GM19455 (cell line): ENCODE measurements around the gene TNFSF13B.
"Not testable (repeated sequence)": the region's sequence is repeated elsewhere in the genome, so short reads cannot be mapped to it uniquely, and the experiment has no call there.

ENCODE experiments used
- ATAC-seq: cut with Tn5 transposase; IDR thresholded peaks from one replicate; pipeline ENCODE4 v1.9.1; 2021; ENCODE audit not compliant: unreplicated experiment

Gene TNFSF13B

DNA sequence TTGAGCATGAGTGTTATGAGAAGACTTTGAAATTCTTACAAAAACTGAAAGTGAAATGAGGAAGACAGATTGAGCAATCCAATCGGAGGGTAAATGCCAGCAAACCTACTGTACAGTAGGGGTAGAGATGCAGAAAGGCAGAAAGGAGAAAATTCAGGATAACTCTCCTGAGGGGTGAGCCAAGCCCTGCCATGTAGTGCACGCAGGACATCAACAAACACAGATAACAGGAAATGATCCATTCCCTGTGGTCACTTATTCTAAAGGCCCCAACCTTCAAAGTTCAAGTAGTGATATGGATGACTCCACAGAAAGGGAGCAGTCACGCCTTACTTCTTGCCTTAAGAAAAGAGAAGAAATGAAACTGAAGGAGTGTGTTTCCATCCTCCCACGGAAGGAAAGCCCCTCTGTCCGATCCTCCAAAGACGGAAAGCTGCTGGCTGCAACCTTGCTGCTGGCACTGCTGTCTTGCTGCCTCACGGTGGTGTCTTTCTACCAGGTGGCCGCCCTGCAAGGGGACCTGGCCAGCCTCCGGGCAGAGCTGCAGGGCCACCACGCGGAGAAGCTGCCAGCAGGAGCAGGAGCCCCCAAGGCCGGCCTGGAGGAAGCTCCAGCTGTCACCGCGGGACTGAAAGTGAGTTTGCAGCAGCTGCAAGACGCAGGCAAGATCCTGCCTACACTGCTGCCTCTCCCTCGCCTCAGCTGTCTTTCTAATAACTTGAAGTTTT, at the start of gene TNFSF13B:
TSS of gene TNFSF13B (plus strand) at position 118 of the 728 bp plus-strand sequence. CDS start at position 296, 178 bp downstream.
- ATAC-seq, result peak; percentile 80

DNA sequence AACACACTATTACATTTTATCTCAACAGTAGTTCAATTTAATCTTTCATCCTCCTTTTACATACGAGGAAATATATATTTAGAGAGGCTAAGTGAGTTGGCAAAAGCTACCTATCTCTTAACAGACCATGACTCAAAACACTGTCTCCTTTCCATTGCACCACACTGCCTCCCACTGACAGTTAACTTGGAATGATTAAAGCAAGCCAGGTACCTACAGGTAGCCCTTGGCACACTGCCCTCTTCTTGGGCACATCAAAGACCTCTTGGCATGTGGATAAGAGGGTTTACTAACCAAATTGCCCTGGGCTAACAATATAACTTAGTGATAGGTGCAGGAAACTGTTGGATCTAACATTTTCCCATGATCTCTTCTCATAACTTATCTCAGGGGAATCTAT, 49.5 kb upstream of the TNFSF13B start:
- no peak for ATAC-seq

GRCh38 chr13:108223687-108224503, 45.6 kb upstream of the TNFSF13B start:
- no peak for ATAC-seq

GRCh38 chr13:108225440-108225839, 44.1 kb upstream of the TNFSF13B start:
- no peak for ATAC-seq

GRCh38 chr13:108226184-108226583, 43.3 kb upstream of the TNFSF13B start:
- no peak for ATAC-seq

DNA sequence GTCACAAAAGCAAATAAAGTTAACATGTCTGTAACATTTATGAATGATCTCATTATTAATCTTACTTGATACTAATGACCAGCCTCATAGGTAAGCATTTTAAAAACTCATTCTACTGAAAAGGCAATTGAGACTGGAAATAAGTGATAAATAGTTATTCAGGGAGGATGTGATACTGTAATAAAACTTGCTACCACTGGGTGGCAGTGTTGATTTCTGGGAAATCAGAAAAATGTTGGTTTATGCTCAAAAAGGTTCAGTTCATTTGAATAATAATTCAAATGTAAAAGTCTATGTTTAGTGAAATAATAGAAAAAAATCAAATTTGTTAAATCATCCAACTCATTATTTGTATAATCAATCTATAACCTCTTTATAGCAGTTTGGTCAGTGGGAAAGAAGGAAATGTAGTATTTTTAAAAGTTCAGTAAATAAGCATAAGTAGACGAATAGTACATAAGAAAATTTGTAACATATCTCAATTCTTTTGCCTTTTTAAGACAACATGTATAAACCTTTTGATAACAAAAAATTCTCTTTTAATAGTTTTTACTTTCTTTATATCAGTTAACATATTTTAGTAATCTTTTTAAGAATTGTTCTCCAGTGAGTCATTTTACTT, 41.8 kb upstream of the TNFSF13B start:
- no peak for ATAC-seq

GRCh38 chr13:108230377-108230776, 39.1 kb upstream of the TNFSF13B start:
- no peak for ATAC-seq

DNA sequence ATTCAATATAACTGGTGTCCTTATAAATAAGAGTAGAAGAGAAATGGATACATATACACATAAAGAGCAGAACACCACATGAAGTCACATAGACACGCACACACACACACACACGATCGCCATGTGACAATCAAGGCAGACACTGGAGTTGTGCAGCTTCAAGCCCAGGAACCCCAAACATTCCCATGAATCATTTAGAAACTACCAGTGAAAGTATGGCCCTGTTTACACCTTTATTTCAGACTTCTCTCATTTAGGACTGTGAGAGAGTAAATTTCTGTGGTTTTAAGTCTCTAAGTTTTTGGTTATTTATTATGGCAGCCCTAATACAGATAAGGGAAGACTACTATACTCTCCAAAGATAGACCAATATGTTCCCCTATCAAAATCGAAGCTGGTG, 20.4 kb upstream of the TNFSF13B start:
- ATAC-seq, result no peak

GRCh38 chr13:108257248-108257647, 12.3 kb upstream of the TNFSF13B start:
- no peak for ATAC-seq

DNA sequence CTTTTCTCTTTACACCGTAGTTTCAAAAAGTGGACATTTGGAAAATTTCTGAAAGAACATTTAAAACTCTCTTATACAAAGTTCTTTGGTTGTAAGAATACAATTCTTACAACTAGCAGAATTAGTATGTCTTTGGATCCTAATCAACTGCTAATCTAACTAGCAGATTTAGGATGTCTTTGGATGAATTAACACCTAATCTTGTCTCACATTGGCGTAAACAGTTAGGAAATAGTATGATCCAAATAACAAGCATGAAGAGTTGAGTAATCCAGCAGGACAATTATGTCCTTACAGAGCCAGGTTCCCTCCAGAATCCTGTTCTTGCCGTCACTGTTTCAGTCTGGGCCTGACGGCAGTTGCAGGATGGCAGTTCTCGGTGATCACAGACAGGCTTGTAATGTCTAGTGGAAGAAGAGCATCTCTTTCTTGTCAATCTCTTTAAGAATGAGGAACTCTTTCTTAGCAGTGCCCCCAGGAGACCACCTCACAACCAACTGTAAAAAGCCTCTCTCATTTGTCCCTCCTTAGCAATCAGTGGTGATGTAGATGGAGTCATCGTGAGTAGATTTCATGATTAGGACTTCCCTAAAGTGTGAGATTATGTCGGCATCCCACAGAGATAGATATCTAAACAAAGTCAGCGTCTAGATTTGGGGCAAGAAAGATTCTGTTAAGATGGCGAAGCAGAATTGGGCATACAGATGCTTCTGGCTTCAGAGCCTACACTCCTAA, 5.7 kb upstream of the TNFSF13B start:
- ATAC-seq, result no peak

- no peak for ATAC-seq
Measured at GRCh38 chr13:108266321-108266990, 3.1 kb upstream of the TNFSF13B start.

GRCh38 chr13:108267347-108267746, 2.2 kb upstream of the TNFSF13B start:
- ATAC-seq, result no peak

DNA sequence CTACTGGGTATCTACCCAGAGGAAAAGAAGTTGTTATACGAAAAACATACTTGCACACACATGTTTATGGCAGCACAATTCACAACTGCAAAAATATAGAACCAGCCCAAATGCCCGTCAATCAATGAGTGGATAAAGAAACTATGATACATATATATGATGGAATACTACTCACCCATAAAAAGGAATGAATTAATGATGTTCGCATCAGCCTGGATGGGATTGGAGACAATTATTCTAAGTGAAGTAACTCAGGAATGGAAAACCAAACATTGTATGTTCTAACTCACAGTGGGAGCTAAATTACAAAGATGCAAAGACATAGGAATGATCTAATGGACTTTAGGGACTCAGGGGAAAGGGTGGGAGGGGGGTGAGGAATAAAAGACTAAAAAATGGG, 1.7 kb upstream of the TNFSF13B start:
- not testable (repeated sequence) for ATAC-seq

DNA sequence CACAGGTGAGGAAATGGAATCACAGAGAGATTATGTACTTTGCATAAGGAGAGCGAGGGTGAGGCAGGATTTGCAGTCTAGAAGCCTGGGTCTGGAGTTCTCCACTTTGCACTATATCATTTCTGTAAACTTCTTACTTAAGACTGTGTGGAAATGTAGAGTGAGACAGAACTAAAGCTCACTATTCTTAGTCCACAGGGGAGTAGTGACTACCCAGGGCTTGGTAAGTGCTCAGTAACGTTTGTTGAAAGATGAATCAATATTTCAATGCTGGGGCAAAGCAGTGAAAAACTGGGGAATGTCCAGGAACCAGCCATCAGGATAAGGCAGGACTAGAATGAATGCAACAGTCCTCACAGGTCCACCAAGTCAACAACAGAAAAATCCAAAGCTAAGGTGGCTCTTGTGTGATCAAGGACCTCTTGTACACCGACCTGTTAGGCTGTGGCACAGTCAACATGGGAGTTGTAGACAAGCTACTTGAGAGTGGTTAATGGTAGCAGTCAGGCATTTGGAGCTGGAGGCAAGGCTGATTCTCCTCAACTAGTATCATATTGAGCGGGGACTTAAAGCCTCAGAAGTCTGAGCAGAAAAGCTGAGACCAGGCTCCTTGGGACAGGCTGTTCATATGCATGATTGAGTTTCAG, 929 bp upstream of the TNFSF13B start:
- no peak for ATAC-seq

GRCh38 chr13:108270442-108270841, 924 bp downstream of the TNFSF13B start:
- no peak for ATAC-seq

DNA sequence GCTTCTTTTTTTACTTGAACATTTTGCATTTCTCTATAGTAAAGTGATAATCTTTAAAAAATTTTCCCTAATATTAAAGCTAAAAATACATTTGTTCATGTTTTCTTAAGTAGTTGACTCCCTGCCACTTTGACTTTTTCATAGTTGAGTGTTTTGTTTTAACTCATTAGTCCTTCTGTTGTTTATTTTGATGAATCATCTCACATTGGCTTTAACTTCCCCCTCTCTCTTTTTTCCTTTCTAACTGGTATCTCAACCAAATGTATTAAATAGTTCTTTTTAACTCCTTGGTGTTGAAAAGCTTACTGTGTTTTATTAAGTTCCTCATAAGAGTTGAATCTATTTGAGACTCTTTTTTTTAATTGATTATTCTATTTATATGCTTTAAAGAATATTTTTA, 2.8 kb downstream of the TNFSF13B start:
- ATAC-seq, result no peak

GRCh38 chr13:108273429-108274118, 4.1 kb downstream of the TNFSF13B start:
- no peak for ATAC-seq

- no peak for ATAC-seq
Measured at GRCh38 chr13:108274718-108275117, 5.2 kb downstream of the TNFSF13B start.

DNA sequence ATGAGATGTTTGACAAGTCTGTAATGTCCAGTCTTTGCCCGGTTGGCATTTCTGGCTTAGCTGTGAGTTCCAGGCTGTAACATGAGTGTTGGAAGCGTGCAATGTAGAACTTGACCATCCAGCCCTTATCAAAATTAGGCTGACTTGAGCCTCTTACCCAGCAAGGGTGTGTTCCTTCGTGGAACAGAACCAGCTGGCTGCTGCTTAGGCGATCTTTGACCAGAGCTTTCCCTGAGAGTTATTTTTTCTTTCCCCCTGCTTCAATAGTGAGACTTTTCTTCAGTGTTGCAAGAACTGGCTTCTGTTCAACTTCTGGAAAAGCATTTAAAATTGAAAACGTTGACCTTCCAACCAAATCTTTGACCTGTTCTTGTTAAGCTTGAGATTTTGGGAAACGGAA, 6.5 kb downstream of the TNFSF13B start:
- ATAC-seq, result no peak

DNA sequence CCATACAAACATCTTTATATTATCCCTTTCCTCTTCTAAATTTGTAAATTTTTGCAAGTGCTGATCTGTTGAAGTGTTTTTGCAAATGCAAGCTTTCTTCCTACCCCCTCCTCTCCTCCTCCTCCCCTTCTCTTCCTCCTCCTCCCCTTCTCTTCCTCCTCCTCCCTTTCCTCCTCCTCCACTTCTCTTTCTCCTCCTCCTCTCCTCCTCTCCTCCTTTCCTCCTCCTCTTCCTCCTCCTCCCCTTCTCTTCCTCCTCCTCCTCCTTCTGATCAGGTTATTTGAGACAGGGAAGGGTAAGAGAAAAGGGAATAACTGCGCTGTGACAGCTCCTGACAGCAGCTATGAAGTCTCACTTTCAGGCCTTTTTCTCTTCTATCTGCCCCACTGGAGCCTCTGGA, 8.9 kb downstream of the TNFSF13B start:
- no peak for ATAC-seq
